Measurements from ENCODE around the gene GDF10. TPM values are rescaled to one million over a fixed set of nuclear protein-coding genes. Genes with fewer than 3 reads are reported as not detected.

GDF10 gene
- total and polyA plus RNA-seq, 10 donors = 0.02 to 0.35 (median 0.20) TPM; not detected in 3

DNA sequence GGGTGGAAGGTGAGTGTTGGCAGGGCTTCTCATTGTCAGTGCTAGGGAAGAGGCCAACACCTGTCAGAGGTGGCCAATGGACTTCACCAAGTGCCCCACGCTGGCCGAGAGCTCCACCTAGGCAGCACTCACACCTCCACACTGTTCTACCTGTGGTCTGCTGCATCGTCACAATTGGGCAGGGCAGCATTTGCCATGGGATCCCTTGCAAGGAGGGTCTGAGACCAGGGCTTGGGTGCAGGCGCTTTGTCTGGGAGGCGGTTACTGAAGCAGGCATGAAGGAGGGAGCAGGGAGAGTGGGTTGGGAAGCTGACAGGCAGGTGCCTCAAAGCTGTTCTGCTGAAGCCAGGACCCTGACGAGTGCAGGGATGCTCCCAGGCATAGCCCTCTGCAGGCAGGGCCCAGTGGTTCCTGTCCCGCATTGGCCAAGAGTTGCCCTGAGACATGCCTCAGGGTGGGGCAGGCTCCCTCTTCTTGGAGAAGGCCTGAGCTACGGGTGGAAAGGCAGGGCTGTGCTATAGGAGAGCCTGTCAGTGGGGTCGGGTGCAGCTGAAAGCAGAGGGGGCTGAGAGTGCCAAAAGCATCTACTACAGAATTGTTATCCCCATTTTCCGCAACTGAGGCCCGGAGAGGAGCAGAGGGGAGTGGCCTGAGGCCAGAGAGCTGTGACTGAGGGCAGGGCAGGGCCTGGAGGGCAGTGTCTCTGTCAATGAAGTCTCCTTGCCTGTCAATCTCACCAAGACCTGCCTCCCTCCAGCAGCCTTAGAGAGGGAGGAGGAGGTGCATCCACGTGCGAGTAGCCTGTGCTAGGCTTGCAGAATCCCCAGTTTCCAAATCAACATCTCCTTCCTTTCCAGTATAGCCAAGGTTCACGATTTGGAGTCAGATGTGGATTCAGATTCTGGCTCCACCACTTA is 52.2 kb downstream of the GDF10 start:
- no peaks in the 10 kb centered on the region for H3K9me3 ChIP-seq
- H3K27ac ChIP-seq = no peak overlapping the region
- intact Hi-C loops (cut with DNase I; ENCODE audit: low total_unique reads) = no loop called here
- H3K4me3 ChIP-seq = no peak overlapping the region
- TF ChIP-seq, protein P1, sequence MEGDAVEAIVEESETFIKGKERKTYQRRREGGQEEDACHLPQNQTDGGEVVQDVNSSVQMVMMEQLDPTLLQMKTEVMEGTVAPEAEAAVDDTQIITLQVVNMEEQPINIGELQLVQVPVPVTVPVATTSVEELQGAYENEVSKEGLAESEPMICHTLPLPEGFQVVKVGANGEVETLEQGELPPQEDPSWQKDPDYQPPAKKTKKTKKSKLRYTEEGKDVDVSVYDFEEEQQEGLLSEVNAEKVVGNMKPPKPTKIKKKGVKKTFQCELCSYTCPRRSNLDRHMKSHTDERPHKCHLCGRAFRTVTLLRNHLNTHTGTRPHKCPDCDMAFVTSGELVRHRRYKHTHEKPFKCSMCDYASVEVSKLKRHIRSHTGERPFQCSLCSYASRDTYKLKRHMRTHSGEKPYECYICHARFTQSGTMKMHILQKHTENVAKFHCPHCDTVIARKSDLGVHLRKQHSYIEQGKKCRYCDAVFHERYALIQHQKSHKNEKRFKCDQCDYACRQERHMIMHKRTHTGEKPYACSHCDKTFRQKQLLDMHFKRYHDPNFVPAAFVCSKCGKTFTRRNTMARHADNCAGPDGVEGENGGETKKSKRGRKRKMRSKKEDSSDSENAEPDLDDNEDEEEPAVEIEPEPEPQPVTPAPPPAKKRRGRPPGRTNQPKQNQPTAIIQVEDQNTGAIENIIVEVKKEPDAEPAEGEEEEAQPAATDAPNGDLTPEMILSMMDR (IDR thresholded peaks at IDR 0.05 in 8 of 11, conservative IDR thresholded peaks at IDR 0.05 in 3 of 11) = no peak
- no peak for TF ChIP-seq POLR2A (IDR thresholded peaks at IDR 0.05)
- no peak for TF ChIP-seq POLR2AphosphoS5 (IDR thresholded peaks at IDR 0.05)
- peak; percentile 68 for DNase-seq
- no peaks in the 10 kb centered on the region for H3K4me1 ChIP-seq
- WGBS, 5 donors = 62 to 88% (median 81%) methylated on average over 8 to 14 of the region's 14 CpGs
- H3K36me3 ChIP-seq = no peaks in the 10 kb centered on the region
- no peaks in the 10 kb centered on the region for H3K27me3 ChIP-seq (replicated peaks in 1 of 7)

DNA sequence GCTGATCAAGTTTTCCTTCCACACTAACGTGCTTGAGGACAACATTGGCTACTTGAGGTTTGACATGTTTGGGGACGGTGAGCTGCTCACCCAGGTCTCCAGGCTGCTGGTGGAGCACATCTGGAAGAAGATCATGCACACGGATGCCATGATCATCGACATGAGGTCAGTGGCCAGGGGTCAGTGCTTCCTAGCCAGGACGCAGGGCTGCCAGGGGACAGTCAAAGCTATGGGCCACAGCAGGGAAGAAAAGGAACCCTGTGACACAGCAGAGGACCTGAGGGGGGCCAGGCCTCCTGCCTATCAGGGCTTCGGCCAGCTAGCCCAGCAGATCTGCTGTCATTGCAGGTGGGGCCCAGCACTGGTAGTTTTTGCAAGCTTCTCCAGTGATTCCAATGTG is 53.4 kb downstream of the GDF10 start:
- Histone ChIP-seq H3K9me3 (no peaks in the 10 kb centered on the region), H3K4me3 (no peak overlapping the region), H3K27me3 (replicated peaks in 1 of 7) (no peaks in the 10 kb centered on the region), H3K4me1 (no peaks in the 10 kb centered on the region), H3K36me3 (no peaks in the 10 kb centered on the region), H3K27ac (no peak overlapping the region)
- 84 to 91% (median 88%) methylated on average over 4 to 6 of the region's 6 CpGs for WGBS, 5 donors
- DNase-seq = peak; percentile 59
- TF ChIP-seq, protein P1 (IDR thresholded peaks at IDR 0.05 in 8 of 11, conservative IDR thresholded peaks at IDR 0.05 in 3 of 11) = no peak
- TF ChIP-seq POLR2AphosphoS5 (IDR thresholded peaks at IDR 0.05) (no peak), POLR2A (IDR thresholded peaks at IDR 0.05) (no peak)
- intact Hi-C loops (cut with DNase I; ENCODE audit: low total_unique reads) = no loop called here

DNA sequence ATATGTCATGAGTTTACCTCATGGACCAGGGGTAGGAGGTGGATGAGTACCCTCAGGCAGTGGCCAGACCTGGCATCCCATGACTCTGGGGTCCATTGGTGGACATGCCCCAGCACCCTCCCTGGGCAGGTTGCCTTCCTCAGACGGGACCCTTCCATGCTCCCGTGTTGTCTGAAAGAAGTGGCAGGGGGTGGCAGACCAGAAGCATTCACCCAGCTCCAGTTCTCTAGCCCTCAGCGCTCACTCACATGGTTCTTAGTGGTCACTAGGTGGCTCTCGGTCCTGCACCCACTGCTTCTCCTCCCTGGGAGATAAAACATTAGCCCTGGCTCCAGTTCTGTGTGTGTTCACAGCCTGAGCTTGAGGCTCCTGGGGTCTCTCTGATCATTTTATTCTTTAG is 54.2 kb downstream of the GDF10 start:
- Histone ChIP-seq H3K4me3 (no peak overlapping the region), H3K27ac (no peak overlapping the region), H3K9me3 (no peaks in the 10 kb centered on the region), H3K4me1 (no peaks in the 10 kb centered on the region), H3K27me3 (replicated peaks in 1 of 7) (no peaks in the 10 kb centered on the region), H3K36me3 (no peaks in the 10 kb centered on the region)
- TF ChIP-seq POLR2A (IDR thresholded peaks at IDR 0.05) (no peak), POLR2AphosphoS5 (IDR thresholded peaks at IDR 0.05) (no peak)
- TF ChIP-seq, protein P1 (IDR thresholded peaks at IDR 0.05 in 8 of 11, conservative IDR thresholded peaks at IDR 0.05 in 3 of 11) = no peak
- intact Hi-C loops (cut with DNase I; ENCODE audit: low total_unique reads) = no loop called here
- DNase-seq = no peak
- 69 to 84% (median 73%) methylated on average over 4 of the region's 4 CpGs for WGBS, 5 donors

DNA sequence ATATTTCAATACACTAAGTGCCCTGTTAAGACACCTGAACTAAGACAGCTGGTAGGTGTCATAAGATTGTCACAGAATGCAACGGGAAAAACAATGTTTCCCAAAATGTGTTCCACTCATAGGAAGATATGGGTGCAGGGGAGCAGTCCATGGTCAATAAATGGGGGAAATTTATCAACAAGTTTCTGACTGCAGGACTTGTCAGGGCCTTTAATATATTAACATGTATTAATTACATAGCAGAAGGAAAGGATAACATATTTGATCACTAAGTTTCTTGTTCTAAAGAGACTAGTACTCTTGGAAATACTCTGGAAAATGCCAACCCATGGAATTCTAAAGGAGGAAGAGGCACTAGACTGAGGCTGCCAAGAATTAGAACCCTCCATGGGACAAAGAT is 54.9 kb downstream of the GDF10 start:
- no peak for DNase-seq
- TF ChIP-seq, protein P1 (IDR thresholded peaks at IDR 0.05 in 8 of 11, conservative IDR thresholded peaks at IDR 0.05 in 3 of 11) = no peak
- TF ChIP-seq POLR2AphosphoS5 (IDR thresholded peaks at IDR 0.05) = no peak
- TF ChIP-seq POLR2A (IDR thresholded peaks at IDR 0.05) = no peak
- Histone ChIP-seq H3K4me3 (no peak overlapping the region), H3K9me3 (no peaks in the 10 kb centered on the region), H3K27me3 (replicated peaks in 1 of 7) (no peaks in the 10 kb centered on the region), H3K27ac (no peak overlapping the region), H3K4me1 (no peaks in the 10 kb centered on the region), H3K36me3 (no peaks in the 10 kb centered on the region)
- WGBS, 5 donors = 60 to 91% (median 79%) methylated on average over 1 of the region's 1 CpG
- intact Hi-C loops (cut with DNase I; ENCODE audit: low total_unique reads) = no loop called here
